Femur (tissue), 1 donor: ENCODE data around the gene HES6.

Experiments used
- DNase-seq: peaks from one replicate; pipeline ENCODE4 v3.0.0-alpha.2; 2017

HES6 gene

DNA sequence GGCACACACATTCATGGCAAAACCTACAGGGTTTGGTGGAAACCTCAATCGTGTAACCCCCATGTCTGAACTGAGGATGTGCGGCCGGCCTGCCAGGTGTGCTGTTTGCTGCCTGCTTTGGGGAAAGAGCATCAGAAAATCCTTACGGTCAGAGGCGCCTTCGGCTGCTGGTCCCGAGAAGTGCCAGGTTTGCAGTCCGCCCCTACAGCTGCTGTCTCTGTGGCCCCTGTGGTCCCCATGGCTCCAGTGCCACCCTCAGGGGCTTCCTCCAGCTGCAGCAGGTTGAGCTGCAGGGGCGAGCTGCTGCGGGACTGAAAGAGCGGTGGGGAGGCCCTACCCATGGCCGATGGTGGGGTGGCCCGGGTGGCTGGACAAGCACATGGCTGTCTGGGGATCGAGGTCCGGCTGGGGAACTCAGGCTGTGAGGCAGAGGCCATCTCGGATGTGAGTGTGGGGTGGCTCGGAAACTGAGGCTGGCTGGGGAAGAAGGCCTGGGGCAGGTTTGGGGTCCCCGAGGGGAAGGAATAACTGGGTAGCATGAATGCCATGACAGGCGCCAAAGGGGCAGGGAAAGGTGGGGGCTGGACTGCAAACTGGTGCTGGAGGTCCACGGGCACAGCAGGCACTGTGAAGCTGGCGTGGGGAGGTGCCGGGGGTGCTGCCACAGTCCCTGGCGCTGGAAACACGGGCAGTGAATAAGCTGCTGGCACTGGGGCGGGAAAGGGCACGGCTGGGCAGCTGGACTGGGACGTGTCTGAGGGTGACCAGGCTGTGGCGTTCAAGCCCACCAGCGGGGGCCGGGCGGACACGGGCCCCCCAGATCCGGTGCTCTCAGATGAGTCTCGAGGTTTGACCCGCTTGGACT, 13.2 kb upstream of the HES6 start:
- no peak for DNase-seq

DNA sequence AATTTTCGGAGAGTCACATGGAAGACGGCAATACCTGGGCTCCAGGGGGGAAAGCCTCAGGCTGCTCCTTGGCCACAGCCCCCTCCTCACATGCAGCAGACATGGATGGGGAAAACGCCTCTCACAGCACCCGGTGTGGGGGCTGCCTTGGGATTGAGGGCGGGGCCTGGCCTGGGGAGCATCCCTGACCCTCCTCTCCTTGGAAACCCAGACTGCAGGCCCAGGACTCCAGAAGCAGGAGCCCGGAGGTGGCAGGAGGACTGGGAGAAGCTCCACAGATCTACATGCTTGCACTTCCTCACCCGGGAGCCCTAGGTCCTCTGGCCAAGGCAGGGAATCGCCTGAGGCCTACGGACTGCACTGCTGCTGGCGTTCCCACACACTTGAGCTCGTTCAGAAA, 12.1 kb upstream of the HES6 start:
- DNase-seq: no peak

DNA sequence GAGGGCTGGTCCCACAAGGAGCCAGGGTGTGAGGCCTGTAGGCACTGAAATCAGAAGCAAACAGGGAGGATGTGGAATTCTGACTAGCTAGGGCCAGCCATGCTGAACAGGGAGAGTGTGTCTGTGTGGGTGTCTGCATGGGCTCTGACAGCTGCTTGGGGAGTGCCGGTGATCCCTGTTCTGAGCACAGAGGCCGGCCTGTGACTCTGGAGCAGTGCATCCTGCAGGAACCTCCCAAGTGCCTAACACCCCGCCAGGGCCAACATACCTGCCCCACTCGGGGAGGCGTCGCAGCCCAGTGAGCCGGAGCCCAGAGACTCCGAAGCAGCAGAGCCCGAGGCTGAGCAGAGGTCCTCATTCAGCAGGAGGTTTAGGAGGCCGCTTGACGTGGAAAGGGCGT, 11.5 kb upstream of the HES6 start:
- DNase-seq: no peak

DNA sequence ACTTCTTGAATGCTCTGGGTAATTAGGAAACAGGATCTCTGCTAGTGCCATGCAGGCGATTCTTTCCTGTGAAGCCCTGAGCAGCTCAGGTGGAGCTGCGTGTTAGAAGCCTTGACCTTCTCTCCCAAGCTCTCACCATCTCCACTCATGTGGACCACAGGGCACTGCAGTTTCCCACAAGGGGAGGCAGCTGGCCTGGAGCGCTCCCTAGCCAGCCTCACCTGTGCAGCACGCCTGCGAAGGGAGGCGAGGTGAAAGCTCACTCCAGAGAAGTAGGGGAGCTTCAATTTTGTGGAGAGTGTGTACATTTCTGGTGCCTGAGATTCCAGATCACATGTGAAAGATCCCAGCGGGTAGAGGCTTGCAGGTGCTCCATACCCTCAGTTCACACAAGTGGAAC, 11.1 kb upstream of the HES6 start:
- no peak for DNase-seq

DNA sequence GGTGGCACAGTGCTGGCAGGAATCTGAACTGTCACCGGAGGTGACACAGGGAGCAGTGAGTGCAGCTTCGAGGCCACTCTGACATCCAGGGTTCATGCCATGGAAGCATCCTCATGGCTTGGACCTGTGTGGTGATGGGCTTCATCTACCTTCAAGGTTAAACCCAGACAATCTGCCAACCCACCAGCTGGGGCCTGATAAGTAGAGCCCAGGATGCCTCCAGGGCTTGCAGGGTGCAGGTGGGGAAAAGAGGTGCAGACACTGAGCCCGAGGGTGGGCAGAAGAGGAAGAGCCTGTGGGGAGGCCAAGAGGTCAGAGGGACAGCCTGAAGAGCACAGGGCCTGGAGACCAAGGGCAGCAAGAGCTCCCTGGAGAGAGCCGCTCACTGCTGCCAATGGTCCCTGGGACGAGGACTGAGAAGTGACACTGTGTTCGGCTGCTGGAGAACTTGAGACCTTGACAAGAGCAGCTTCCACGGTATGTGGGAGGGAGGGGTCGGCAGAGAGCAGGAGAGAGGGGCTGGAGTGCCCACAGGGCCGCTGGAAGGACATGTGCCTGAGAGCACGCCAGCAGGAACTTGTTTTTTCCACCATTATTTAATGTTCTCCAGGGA, 8.1 kb upstream of the HES6 start:
- no peak for DNase-seq

DNA sequence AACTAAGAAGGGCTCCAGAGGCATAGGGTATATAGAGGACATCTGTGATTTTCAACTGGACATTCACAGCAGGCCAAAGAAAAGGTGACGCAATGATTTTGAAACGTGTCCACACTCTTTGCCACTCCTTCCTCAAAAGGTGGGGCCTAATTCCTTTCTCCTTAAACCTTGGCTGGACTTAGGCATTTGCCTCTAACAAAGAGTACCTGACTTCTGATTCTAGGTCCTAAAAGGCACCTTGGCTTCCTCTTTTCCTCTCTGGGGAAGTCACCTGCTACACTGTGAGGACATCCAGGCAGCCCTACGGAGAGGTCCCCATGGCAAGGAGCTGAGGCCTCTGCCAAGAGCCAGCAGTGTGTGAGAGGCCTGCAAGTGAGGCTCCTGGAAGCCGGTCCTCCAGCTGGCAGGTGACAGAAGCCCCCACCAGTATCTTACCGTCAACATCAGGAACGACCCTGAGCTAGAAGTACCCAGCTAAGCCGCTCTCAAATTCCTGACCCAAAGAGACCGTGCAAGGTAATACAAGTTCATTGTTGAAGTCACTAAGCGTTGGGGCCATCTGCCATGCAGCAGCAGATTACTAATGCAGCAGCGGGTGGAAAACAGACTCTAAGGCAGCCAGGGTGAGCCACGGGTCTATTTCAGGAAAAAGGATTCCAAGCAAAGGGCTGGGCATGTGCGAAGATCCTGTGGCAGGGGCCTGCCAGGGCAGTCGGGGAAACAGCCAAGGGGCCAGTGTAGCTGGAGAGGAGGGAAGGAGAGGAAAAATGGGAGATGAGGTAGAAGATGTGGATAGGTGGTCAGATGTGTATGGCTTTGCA, 7.4 kb upstream of the HES6 start:
- no peak for DNase-seq

DNA sequence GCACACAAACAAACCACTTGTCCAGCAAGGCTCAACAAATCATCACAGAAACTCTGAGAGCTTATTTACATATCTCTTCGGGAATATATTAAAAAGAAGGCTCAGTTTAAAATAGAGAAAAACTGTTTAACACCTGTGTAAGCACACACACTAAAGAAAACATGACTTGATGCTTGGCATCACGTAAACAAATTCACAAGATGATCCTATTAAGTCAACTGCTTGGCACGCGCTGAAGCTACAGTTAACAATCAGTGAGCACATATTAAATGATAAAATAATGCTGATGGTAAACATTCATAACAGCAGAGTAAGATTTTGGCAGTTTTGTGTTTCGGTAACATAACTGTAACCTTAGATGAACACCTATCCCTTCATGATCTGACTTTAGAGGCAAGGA, 4.3 kb upstream of the HES6 start:
- no peak for DNase-seq

DNA sequence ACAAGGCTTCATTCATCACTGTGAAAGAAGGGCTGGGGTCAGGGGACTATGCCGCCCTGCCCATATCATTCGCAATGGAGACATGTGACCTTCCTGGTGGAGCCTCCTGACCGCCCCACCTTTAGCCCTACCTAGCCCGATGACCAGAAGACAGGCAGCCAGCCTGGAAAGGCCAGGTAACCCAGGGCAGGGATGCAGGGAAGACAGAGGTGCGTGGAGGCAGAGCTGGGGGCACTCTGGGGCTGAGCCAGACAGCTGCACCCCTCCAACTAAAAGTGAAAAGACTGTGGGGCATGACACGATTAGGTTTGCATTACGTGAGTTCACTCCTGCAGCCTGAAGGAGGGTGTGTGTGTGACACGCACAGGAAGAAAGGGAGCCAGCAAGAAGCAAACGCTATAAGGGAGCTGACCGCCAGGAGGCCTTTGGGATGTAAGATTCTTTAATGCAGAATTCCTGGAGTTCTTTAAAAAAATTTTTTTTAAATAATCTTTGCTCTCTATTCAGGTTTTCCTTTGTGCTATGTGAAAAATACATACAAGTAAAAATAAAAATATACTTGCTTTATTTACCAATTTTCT, 3.7 kb upstream of the HES6 start:
- DNase-seq: no peak

DNA sequence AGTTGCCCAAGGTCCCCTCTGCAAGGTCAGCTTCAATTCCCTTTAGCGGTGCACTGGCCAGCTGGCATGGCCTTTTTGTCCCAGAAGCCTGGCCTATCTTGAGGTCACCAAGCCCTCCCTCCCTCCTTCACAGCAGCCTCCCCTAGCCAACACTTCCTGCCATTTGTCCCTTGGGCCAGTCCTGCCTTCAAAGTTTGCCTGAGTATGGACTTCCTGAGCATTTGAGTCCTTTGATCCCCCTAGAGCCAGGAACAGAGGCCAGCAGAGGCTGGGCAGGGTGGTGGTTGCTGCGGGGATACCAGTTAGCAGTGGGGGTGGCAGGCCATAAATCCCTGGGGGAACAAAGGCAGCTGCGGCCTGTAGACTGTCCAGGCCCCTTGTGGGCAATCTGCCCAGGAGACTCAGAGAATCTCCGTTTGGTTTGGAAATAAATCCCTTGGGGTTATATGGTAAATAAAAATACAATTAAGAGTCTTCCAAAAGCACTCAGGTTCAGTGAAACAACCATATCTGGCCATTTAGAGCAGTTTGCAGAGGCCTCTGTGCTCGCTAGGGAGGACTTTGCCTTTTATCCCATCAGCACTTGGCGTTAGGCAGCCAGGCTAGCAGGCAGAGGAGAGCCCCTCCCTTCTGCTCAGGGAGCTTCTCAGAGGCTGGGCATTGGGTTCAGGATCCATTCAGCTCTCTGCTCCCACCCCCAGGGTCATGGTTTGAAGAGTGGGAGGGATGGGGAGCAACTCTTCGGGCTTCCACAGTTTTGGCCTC, 3.1 kb upstream of the HES6 start:
- no peak for DNase-seq

DNA sequence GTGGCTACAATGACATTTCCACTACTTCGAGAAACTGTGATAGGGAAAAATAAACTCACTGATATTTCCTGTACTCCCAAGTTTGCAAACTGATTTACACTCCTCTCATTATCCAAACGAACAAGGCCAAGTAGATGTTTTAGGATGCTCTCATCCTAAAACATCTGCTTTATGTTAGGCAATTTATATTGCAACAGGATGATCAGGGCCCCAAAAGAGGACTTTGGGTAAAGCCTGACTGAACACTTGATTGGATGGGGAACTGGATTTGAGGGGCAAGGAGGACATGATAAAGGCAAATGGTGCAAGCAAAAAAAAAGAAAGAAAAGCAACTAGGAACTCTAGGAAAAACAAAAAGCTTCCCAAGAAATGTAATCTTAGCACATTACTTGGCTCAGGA, 2.1 kb upstream of the HES6 start:
- no peak for DNase-seq

DNA sequence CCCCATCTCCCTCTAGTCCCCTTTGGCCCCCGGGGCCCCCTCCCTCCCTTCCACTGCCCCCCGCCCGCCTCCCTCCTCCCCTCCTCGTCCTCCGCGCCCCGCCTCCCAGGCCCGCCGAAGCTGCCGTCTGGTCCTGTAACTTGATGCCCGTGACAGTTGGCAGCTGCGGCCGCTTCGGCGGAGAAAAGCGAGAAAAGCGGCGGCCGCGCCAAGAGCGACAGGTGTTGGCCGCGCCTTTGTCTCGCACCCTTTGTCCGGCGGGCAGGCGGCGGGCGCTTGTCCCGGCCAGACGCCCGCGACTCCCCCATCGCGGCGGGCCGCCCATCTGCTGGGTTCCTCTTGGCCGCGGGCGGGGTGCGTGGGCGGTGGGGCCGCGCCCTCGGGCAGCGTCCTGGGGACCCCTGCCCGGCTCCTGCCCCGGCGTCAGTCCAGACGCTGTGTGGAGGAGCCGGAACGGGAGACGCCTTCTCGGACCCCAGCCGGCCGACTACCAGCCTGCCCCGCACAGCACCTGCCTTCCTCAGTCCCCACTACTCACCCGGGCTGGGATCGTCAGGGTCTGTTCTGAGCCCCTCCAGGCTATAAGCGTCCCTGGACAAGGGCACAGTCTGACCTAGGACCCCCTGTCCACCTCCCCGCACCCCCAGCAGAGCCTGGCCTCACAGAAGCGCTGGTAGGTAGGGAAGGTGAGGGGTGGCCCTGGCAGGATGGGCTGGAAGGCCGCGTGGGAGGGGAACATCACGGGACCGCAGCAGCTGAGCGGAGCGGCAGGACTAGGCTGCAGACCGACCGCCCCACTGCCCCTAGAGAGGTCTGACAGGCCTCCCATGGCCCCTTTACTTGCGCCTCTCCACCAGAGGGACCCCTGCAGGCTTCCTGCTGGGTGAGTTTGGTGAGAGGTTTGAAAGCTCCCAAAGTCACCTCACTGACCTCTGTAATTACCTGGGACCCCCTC, 1.2 kb upstream of the HES6 start:
- DNase-seq: peak; percentile 86

DNA sequence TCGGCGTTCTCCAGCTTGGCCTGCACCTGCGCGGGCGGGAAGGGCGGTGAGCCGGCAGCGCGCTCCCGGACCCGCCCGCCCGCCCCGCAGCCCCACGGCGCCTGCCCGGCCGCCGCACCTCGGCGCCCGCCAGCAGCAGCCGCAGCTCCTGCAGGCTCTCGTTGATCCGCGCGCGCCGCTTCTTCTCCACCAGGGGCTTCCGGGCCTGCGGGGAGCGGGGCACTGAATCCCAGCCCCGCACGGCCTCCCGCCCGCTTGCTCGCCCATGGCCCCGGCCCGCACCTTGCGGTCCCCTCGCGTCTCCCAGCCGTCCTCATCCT, 335 bp downstream of the HES6 start:
- no peak for DNase-seq

DNA sequence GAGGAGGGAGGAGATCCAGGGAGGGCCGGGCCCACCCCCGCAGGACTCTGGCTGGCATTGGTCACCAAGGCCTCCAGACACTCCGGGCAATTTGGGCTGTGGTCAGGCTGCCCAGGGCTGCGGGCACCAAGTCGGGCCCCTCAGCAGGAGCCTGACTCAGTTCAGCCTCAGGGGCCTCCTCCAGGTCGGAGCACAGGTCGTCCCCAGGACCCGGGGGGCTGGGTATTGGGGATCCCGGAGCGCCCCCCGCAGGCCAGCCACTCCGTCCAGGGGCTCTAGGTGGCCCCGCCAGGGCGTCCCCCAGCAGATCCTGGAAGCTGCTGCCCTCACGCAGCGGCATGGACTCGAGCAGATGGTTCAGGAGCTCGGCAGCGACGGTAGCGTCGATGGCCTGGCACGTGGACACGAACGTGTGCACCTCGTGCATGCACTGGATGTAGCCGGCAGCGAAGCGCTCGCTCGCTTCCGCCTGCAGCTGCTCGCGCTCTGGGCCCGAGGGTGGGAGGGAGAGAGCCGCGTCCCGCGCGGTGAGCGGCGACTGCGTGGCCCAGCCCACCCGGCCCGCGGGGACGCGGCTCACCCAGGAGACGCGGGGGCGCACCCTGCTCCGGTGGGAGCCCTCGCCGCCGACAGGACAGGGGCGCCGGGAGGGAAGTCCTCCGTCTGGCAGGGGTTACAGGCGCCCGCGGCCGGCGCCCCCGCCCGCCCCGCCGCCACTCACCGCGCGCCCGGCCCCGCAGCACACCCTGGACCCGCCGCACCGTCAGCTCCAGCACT, 884 bp downstream of the HES6 start:
- DNase-seq: no peak

DNA sequence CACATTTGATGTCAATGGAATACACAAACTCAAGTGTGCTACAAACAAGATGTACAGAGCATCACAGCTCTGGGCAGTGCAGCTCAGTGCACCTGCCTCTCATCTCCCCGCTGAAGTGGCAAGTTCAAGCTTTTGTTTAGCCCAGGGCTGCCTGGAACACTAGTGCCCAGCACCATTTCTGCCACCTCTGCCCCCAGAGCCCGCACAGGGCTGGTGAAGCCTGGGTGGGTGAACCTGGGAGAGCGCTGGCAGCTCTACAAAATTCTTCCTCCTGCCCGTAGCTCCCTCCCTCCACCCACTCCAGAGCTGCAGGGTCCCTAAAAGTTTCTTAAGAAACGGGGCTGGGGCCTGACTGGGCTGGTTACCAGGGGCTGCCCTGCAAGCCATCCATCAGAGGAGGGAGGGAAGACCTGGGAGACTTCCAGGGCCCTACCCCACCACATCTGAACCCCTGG, 1.5 kb downstream of the HES6 start:
- no peak for DNase-seq

DNA sequence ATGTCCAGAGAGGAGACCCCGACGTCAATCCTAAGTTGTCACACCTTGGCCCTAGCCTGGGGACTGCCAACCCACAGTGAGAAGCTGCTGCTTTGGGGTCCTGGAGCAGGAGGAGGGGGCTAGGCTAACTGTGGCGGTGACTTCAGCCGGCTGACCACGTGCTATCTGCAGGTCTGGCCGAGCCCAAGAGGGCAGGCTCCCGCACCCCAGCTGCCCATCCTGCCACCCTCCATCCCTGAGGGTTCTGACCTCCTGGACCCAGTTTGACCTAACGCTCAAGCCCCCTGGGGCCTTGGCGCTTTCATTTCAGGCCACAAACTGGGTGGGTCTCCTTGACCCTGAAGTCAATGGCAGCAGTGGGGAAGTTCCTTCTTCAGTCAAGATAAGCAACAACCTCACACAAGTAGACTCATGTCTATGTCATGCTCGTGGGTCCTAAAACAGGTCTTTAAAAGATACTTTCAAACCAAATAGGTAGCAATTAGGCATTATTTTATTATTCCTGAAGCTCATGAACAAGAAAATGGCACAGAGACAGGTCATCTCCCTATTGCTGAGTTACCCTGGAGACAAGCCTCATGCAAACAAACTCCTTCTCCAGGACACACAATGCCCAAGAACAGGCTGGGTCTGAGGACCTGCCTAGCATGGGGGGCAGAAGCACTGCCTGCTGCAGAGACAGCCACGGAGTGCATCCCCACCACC, 2.3 kb downstream of the HES6 start:
- DNase-seq: no peak

DNA sequence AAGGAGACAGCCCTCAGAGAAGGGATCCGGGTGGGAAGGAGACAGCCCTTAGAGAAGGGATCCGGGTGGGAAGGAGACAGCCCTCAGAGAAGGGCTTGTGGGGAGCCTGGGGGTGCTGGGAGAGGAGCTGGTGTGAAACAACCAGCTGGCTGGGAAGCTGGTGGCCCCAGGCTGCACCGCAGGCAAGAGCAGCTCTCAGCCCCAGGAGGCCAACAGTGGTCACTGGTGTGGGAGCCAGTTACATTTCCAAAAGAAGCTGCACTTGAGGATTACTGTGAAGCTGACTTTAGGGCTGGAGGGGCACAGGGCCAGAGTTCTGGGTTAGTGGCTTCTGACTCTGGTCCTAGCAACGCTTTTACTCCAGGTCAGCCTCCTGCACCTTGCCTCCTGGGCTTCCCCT, 3.3 kb downstream of the HES6 start:
- no peak for DNase-seq

DNA sequence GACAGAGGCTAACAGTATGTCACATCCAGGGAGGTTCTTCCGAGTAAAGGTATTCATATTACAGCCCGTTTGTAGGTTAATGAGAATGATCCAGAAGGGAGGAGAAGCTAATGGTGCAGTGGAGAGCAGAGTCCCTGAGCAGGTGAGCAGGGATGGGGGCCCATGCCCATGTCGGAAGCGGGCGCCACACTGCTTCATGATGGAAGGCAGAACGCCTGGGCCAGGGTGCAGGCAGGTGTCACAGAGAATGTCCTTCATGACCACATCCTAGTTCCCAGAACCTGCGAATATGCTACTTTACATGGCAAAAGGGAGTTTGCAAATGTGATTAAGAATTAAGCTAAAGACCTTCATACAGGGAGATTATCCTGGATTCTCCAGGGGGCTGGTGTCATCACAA, 4.0 kb downstream of the HES6 start:
- DNase-seq: no peak

DNA sequence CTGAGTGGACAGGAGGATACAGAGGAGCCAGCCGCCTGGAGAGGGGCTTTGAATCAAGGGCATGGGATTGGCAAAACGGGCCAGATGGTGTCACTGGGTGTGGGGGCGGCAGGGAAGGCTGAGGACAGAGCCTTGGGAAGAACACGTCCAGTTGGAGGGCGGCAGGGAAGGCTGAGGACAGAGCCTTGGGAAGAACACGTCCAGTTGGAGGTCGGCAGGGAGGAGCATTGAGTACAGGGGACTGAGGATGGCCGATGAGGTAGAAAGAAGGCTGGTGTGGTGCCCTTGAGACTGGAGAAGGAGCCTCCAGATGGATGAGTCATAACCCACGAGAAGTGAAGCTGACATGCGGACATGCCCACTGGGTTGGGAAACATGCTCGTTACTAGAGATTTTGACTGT, 4.5 kb downstream of the HES6 start:
- DNase-seq: no peak

DNA sequence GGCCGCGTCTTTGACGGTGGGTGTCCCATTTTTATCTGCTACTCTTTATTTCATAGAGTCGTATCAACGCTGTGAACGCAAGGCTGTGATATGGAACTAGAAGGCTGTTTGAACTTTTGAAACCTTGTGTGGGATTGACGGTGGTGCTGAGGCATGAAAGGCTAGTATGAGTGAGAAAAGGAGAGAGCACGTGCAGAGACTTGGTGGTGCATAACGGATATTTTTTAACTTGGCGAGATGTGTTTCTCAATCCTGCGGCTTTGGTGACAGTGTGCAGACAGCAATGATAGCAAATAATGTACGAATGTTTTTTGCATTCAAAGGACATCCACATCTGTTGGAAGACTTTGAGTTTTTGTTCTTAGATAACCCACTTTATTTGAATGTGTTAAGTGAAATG, 6.2 kb downstream of the HES6 start:
- no peak for DNase-seq

DNA sequence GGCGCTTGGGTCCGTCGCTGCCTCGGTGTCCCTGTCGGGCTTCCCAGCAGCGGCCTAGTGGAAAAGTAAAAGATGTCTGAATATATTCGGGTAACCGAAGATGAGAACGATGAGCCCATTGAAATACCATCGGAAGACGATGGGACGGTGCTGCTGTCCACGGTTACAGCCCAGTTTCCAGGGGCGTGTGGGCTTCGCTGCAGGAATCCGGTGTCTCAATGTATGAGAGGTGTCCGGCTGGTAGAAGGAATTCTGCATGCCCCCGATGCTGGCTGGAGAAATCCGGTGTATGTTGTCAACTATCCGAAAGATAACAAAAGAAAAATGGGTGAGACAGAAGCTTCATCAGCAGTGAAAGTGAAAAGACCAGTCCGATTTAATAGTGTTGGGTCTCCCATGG, 8.0 kb downstream of the HES6 start:
- DNase-seq: no peak
